HG03097 (cell line): Measurements from ENCODE around the gene PDXK.
A peak's percentile ranks its signal among the peaks of the same experiment; 100 is the strongest.
"Not testable (repeated sequence)": the region's sequence is repeated elsewhere in the genome, so short reads cannot be mapped to it uniquely, and the experiment has no call there.

Experiments used
- ATAC-seq: cut with Tn5 transposase; IDR thresholded peaks from one replicate; pipeline ENCODE4 v1.9.1; 2021; ENCODE audit not compliant: unreplicated experiment, low FRiP score

The PDXK gene

DNA sequence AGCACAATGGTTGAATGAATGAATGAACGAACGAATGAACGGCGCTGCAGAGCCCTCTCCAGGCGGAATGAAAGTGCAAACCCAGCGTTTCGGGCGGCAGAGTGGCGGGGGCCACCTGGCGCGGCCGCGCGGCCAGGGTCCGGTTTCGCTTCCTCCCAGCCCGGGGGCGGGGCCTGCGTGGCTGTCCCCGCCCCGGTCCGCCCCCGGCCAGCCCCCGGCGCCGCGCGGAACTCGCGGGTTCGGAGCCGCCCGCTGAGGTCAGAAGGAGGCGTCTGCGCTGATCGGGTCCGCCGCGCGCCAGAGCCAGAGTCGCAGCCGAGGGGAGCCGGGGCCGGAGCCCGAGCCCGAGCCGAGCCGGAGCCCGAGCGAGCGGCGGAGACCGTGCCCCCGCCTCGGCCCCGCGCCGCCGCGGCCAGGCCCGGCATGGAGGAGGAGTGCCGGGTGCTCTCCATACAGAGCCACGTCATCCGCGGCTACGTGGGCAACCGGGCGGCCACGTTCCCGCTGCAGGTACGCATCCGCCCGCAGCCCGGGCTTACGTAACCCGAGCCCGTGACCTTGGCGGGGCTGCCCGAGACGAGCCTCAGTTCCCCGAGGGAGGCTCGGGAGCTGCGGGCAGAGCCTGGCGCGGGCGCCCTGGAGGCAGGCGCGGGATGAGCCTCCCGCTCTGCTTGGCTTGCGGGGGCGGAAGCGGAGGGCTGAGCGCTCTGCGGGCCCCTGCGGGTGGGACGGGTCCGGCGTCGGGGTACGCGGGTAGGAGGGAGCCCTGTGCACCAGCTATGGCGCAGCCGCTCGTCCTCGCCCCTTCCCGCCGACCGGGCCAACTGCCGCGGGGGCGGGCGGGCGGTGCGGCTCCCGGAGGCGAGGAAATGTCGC, at the start of gene PDXK:
Gene PDXK, plus strand, starts transcription at position 258 of the 876 bp plus-strand sequence. Its CDS starts 166 bp downstream, at position 424.
- ATAC-seq = peak; percentile 60

DNA sequence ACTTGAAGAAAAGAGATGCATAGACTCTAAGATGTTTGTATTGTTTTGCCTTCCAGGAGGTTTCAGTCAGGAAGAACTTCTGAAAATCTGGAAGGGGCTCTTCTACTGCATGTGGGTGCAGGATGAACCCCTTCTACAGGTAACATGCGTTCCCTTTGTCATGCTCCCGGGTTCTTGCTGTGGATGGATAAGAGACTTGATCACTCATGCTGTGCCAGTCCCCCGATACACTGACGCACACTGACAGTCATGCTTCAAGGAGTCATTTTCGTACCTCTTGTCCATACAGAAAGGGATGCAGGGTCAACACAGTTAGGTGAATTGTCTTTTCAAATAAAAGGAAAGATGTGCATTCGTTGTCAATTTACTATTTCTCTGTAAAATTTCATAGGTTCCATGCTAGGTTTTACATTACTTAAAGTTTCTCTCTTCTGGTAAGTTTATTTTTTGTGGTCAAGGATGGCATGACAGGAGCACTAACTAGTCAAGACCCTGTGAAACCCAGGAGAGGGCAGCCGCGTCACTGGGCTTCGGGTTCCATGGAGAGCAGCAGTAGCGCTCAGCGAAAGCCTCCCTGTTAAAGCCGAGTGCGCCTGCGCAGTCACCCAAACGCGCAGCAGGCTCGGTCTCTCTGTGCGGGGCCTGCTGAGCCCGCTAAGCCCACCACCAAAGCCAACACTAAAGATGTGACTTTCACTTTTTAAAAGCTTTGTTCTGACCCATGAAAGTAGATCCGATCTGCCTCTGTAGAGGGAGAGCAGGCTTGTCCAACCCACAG, 48.9 kb upstream of the PDXK start:
- no peak for ATAC-seq

DNA sequence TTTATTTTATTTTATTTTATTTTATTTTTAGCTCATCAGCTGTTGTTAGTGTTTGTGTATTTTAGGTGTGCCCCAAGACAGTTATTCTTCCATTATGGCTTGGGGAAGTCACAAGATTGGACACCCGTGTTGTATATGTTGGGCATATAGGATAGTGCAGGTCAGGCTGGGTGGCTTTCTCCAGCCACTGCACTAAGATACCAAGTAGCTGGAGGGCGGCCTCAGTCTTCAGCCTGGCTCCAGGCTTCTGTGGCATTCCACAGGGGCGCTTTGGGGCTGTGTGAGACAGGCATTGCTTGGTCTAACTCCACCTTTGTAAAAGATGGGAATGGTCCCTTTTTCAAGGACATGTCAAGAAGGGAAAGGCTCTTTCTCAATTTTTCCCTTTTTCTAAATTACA, 43.1 kb upstream of the PDXK start:
- ATAC-seq = no peak

DNA sequence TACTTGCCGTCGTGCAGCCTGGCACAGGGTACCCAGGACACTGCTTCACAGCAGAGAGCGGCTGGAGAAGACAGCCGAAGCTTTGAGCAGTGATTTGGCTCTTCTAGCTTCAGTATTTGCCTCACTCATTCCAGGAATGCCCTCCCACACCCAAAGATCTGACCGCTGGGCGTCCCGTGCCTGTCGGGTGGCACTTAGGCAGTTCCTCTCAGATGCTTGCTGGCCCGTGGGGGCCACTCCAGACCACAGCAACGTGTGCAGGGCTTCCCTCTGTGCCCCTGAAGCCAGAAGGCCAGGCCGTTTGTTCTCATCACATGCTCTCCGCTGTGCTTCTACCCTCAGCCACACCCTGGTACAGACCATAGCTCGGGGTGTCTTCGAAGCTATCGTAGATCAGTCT, 42.5 kb upstream of the PDXK start:
- ATAC-seq = no peak

DNA sequence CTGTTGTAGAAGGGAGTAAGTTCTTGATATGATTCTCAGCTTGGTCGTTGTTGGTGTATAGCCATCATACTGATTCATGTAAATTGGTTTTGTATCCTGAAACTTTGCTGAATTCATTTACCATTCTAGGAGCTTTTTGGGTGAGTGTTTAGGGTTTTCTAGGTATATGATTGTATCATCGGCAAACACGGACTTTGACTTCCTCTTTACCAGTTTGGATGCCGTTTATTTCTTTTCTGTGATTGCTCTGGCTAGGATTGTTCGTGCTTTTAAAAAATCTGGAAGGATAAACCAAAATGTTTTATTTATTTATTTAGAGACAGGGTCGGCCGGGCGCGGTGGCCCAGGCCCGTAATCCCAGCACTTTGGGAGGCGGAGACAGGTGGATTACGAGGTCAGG, 39.0 kb upstream of the PDXK start:
- ATAC-seq = no peak

DNA sequence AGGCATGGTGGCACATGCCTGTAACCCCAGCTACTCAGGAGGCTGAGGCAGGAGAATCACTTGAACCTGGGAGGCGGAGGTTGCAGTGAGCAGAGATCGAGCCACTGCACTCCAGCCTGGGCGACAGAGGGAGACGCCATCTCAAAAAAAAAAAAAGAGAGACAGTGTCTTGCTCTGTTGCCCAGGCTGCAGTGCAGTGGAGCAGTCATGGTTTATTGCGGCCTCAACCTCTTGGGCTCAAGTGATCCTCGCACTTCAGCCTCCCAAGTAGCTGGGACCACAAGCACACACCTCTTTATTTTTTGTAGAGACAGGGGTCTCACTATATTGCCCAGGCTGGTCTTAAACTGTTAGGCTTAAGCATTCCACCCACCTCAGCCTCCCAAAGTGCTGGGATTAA, 38.5 kb upstream of the PDXK start:
- not testable (repeated sequence) for ATAC-seq

DNA sequence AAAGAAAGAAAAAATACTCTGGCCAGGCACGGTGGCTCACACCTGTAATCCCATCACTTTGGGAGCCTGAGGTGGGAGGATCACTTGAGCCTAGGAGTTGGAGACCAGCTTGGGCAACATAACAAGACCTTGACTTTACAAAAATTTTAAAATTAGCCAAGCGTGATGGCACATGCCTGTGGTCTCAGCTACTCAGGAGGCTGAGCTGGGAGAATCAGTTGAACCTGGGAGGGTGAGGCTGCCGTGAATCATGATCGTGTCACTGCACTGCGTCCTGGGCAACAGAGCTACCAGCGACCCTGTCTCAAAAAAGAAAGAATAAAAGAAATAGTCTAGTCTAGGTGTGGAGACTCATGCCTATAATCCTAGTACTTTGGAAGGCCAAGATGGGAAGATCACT, 37.3 kb upstream of the PDXK start:
- ATAC-seq = no peak

DNA sequence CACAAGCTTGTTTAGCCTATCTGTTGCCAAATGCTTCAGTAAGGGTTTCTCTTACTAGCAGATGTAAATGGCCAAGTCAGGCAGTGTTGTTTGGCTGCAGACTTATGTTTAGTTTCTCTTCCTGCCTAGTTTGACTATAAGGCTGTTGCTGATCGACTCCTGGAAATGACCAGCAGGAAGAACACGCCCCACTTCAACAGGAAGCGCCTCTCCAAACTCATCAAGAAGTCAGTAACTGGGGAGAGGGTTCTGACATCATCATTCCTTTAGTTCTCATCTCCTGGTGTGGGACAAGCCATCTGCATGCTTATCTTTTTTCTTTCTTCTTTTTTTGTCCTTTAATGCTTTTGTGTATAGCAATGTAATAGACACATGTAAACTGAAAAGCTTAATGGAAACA, 34.5 kb upstream of the PDXK start:
- ATAC-seq = no peak

DNA sequence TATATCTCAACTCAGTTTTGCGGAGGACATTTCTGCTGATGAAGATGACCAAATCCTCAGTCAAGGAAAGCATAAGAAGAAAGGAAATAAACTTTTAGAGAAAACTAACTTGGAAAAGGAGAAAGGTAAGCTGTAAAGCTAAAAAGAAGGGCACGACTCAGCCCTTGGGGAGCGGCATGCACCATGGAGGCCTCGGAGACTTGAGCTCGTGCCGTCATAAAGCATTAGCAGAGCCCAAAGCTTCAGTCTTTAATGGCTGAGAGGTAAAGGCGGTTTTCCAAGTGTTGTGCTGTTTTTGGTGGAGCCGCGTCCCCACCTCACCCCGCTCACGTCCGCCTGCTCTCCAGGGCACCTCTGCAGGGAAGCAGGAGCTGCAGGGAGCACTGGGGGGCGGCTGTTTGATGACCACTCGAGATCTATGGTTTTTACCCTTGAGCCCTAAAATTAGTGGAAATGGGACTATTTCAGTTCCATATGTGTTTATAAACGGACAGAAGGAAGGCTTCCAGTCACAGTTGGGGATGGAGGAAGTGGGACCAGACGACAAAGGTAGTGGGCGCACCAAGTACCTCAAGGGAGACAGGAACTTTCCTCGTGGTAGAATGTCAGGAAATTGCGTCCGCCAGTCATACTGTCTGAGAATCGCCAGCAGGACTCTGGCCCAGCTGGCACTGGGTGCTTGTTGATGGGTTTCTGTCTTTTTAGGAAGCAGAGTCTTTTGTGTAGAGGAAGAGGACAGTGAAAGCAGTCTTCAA, 31.9 kb upstream of the PDXK start:
- no peak for ATAC-seq

DNA sequence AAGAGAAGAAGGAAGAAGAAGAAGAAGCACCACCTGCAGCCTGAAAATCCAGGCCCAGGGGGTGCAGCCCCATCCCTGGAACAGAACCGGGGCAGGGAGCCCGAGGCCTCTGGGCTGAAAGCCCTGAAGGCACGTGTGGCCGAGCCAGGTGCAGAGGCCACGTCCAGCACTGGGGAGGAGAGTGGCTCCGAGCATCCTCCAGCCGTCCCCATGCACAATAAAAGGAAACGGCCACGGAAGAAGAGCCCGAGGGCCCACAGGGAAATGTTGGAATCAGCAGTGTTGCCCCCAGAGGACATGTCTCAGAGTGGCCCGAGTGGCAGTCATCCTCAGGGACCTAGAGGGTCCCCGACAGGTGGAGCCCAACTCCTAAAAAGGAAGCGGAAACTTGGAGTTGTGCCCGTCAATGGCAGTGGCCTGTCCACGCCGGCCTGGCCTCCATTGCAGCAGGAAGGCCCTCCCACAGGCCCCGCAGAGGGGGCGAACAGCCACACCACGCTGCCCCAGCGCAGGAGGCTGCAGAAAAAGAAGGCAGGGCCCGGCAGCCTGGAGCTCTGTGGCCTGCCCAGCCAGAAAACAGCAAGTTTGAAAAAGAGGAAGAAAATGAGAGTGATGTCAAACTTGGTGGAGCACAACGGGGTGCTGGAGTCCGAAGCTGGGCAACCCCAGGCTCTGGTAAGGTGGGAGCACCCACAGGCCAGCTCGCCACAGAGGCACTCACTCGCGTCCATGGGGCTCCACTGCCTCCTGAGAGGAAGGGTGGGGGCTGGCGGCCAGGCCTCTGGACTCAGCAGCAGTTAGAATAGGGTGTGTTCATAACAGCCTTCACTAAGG, 31.1 kb upstream of the PDXK start:
- no peak for ATAC-seq

DNA sequence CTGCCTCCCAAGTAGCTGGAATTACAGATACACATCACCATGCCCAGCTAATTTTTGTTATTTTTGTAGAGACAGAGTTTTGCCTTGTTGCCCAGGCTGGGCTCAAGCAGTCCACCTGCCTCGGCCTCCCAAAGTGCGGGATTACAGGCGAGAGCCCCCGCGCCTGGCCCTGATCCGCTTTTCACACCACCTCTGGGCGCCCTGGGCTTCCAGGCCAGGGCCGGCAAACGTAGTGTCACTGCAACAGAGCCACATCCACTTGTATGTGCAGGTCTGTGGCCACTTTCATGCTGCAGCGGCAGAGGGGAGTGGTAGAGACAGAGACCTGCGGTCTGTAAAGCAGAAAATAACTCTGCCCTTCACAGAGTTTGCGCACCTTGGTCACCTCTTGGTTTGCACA, 30.0 kb upstream of the PDXK start:
- ATAC-seq = no peak

DNA sequence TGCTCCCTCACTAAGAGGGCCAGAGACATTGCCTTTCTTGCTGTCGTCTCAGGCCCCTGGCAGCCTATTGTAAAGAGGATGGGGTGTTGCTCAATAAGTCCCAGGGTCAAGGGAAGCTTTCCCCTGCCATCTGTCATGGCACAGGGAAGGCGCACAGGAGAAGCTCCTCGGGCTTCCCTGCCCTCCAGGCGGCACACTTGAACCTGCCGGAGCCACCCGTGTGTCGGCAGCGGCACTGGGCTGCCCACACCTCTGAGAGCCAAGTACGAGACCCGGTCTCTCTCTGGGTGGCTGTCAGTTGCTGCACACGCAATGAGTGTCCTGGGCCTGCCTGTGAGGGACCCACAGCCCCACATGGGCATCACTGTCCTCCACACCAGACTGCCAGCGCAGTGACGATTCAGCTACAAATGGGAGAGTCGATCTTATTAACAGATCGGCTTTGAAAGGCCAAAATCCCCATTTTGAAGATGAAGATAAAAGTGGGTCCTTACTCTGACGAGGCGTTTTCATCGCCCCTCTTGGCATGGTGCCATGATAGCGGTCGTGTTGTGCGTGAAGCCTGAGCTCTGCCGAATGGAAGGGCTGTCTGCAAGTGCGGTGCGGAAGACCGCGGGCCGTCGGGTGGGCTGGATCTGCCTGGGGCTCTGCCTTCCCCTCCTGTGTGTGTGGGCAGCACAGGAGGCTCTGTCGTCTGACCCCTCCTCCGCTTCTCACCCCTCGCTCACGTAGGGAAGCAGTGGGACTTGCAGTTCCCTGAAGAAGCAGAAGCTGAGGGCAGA, 29.2 kb upstream of the PDXK start:
- no peak for ATAC-seq

DNA sequence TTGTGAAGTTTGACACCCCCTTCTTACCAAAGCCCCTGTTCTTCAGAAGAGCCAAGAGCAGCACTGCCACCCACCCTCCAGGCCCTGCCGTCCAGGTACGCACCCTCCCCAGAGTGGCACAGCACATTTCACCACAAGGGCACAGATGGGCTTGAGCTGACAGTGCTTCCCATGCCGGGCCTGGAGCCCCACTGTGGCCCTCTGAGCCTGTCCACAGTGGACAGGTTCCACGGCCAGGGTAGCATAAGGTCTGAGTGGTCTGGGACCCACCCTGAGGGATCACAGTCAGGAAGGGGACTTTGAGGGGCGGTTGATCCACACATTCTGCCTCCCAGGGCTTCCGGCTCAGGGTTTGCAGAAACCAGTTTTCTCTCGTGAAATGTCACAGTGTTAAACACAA, 28.6 kb upstream of the PDXK start:
- no peak for ATAC-seq

DNA sequence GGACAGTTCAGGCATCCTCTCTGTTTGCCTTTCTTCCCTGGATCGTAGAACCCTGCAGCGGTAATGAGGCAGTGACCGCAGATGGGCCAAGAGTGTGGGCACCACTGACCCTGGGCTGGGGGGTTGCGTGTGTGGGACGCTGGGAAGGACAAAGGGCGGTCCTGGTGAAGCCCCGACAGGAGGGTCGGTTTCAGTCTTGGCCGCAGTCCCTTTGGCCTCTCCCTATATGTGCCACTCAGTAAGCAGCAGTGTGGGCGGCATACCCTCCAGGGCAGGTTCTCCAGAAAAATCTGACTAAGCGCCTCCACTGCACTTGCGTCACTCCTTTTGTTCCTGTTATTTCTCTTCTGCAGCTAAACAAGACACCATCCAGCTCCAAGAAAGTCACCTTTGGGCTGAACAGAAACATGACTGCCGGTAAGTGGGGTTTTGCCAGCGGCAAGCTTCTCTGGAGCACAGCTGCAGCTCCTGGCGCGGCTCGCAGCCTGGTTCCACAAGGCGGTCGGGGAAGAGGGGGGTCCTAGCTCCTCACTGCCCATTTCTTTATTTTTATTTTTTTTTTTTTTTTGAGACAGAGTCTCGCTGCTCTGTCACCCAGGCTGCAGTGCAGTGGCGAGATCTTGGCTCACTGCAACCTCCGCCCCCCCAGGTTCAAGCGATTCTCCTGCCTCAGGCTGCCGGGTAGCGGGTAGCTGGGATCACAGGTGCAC, 27.7 kb upstream of the PDXK start:
- ATAC-seq = no peak

DNA sequence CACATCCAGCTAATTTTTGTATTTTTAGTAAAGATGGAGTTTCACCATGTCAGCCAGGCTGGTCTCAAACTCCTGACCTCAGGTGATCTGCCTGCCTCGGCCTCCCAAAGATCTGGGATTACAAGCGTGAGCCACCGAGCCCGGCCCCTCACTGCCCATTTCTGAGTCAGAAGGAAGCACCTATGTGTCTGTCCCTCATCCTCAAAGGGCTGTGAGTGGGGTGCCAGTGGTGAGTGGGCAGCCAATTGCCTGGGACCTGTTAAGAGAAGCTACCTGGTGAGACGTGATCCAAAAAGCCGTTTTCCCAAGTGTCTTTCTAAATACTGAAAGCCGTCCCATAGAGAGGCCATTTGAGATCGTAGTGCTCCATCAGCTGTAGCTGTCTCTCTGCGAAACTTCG, 27.1 kb upstream of the PDXK start:
- ATAC-seq = no peak

DNA sequence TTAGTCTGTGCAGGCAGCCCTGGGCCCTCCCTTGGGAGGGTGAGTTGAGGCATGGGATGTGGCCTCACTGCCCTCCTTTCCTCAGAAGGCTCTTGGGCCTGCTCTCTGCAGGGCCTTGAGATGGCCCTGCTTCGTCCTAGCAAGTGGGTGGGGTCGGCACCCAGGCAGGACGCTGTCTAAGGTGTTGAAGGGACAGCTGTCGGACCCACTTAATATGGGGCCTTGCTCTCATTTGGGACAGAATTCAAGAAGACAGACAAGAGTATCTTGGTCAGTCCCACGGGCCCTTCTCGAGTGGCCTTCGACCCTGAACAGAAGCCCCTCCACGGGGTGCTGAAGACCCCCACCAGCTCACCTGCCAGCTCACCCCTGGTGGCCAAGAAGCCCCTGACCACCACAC, 26.0 kb upstream of the PDXK start:
- no peak for ATAC-seq

DNA sequence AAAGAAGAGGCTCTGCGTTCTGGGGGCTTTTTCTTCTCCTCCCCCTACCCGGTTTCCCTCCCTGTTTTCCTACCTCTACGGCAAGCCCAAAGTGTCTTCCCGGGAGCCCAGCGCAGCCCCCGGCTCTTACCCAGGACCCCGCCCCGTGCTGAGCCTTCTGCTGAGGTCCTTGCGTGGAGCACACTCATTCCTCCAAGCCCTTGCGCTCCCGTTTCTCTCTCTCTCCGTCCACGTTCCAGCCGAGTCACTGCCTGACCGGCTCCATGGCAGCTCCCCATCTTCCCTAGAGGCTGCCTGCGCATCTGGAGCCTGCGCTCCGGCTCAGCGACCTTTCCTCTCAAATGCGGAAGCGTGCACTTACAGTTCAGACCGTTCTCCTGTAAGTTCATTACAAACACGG, 24.9 kb upstream of the PDXK start:
- no peak for ATAC-seq

DNA sequence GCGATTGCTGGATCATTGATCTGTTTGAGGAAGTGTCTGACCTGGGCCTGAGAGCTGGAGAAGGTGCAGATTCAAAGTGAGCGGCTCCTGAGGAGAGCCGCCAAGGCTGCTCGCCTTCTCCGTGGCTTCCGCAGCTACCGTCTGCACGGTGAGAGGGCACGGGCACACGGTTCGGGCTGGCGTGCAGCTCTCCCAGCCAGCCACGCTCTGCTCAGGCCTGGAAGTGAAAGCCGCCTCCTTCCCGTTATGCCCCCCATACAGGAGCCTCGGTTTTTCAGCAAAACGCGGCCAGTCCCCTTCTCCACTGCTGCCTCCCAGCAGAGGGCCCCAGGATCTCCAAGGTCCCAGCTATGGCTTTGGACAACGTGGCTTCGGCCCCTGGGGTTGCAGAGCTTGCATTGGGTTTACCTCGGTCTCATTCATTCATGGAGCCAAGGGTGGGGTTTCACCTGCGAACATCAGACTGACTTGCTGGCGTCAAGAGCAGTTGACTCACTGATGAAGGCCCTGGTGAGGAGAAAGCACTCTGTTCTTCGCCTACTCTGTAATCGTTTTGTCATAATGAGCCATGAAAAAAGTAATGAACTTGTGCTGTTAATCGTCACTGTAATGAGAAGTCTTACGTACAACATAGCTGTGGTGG, 24.4 kb upstream of the PDXK start:
- ATAC-seq = no peak
